Epithelial cell of esophagus (primary cell): ENCODE results near the gene SIDT2.
A peak's percentile ranks its signal among the peaks of the same experiment; 100 is the strongest.

ENCODE experiments used
- DNase-seq: peaks from one replicate; pipeline ENCODE4 v3.0.0; 2010; ENCODE audit warnings: low read depth
- H3K4me3 ChIP-seq: 2 replicates; pipeline ENCODE4 v1.5.1; 2011; ENCODE audit warnings: mild to moderate bottlenecking, low read length, control low read depth
- TF ChIP-seq, protein P1 (sequence below): IDR thresholded peaks from 2 replicates; pipeline ENCODE4 v1.5.1; 2011; ENCODE audit warnings: low read depth, mild to moderate bottlenecking, low read length, control low read depth, inconsistent platforms; ENCODE audit not compliant: insufficient read depth; ENCODE audit errors: missing control alignments

Gene SIDT2

DNA sequence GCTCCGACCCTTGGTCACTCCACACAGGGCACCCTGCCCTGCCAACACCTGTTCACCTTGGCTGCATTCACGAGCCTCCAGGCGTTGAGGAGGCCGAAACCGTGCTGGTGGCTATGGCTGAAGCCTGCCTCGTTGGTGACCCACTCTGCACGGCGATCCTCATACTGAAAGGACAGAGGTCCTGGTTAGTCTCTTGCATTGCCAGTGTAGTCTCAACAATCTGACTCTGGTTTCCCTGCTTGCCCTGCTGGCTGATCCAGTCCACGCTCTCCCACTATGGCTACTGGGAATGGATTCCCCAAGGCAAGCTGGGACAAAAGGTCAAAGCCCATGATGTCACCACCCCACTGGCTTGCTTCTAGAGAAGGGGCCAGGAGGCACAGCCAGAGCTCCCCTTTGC, 40.5 kb downstream of the SIDT2 start:
- TF ChIP-seq, protein P1, sequence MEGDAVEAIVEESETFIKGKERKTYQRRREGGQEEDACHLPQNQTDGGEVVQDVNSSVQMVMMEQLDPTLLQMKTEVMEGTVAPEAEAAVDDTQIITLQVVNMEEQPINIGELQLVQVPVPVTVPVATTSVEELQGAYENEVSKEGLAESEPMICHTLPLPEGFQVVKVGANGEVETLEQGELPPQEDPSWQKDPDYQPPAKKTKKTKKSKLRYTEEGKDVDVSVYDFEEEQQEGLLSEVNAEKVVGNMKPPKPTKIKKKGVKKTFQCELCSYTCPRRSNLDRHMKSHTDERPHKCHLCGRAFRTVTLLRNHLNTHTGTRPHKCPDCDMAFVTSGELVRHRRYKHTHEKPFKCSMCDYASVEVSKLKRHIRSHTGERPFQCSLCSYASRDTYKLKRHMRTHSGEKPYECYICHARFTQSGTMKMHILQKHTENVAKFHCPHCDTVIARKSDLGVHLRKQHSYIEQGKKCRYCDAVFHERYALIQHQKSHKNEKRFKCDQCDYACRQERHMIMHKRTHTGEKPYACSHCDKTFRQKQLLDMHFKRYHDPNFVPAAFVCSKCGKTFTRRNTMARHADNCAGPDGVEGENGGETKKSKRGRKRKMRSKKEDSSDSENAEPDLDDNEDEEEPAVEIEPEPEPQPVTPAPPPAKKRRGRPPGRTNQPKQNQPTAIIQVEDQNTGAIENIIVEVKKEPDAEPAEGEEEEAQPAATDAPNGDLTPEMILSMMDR: no peak
- DNase-seq: no peak
- H3K4me3 ChIP-seq: no peak overlapping the region

DNA sequence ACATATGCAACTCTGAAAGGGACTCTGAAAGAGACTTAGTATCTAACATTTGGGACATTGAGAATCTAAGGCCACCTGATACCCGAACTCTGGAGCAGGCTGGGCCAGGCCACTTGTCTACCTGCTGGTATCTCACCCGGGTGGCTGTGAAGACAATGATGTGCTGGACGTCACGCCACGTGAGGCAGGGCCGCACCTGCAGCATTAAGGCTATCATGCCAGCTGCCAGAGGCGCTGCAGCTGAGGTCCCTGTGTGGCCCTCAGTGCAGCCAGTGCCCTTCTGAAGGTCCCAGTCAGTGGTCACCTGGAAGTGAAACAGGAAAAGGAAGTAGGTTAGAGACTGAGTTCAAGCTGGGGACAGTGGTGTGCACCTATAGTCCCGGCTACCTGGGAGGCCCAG, 40.9 kb downstream of the SIDT2 start:
- TF ChIP-seq, protein P1: no peak
- no peak for DNase-seq
- H3K4me3 ChIP-seq: no peak overlapping the region

DNA sequence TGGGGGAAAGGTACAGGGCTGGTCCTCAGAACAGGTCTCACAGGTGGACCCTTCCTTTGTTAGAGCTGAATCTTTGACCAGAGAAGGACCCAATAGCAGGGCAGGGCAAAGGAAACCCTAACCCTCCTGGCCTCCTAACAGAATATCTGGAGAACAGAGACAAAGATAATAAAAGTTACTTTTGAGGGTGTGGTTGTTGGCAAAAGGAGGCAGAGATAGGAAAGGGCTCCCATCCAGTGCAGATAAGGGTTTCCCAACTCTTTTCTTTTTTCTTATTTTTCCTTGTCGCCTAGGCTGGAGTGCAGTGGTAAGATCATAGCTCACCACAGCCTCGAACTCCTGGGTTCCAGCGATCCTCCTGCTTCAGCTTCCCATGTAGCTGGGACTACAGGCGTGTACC, 41.5 kb downstream of the SIDT2 start:
- H3K4me3 ChIP-seq: no peak overlapping the region
- no peak for DNase-seq
- TF ChIP-seq, protein P1: no peak

DNA sequence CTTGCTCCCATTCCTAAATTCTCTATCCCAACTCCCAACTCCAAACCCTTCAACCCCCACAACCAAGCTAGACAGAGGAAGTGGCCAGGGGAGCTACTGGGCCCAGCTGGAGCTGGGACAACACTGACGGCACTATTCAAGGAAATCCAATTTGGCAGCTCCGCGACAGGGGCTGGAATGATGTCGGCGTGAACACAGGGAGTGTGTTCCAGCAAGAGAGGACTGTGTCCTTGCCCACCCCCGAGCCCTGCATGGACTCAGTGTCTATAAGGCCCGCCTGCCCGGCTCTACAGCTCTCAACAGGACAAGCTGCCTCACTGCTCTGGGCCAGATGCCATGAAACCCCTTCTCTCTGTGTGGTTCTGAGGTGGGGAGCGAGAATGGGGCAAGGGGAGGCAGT, 42.0 kb downstream of the SIDT2 start:
- TF ChIP-seq, protein P1: no peak

DNA sequence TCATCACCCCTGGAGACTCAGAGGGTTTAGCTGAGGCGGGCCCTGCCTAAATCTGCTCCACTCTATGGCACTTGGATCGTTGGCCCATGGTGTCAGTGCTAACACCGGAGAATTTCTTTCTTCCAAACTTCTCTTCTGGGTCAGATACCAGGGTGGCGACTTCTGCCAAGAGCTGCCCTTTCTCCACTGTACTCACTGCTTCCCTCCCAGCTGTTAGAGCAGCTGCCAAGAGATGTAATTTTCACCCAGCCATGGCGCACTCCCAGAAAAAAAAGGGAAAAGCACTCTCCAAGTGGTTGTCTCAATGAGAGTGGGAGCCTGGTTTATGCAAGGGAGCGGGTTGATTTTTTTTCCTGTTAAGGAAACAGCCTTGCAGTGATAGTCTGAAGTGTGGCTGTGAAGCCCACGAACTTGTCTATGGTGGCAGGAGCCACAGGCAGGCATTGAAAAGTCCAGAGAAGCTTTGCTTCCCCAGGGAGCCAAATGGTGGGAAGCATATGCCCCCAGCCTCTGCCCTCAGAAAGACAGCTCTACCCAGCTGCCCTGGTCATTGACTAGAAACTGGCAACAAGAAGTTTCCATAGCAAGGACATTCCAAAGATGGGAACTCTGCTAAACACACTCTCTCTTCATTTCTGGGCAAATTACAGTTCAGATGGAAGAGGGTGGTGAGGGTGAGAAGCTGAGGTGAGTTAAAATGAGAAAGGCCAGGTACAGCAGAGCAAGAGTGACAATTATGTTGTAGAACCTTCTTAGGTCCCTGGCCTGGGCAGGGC, 42.6 kb downstream of the SIDT2 start:
- TF ChIP-seq, protein P1: no peak
- no peak for DNase-seq
- H3K4me3 ChIP-seq: no peak overlapping the region

More for the DNA sequence above, 42.0 kb downstream of the SIDT2 start:
- DNase-seq: no peak
- no peak overlapping the region for H3K4me3 ChIP-seq

DNA sequence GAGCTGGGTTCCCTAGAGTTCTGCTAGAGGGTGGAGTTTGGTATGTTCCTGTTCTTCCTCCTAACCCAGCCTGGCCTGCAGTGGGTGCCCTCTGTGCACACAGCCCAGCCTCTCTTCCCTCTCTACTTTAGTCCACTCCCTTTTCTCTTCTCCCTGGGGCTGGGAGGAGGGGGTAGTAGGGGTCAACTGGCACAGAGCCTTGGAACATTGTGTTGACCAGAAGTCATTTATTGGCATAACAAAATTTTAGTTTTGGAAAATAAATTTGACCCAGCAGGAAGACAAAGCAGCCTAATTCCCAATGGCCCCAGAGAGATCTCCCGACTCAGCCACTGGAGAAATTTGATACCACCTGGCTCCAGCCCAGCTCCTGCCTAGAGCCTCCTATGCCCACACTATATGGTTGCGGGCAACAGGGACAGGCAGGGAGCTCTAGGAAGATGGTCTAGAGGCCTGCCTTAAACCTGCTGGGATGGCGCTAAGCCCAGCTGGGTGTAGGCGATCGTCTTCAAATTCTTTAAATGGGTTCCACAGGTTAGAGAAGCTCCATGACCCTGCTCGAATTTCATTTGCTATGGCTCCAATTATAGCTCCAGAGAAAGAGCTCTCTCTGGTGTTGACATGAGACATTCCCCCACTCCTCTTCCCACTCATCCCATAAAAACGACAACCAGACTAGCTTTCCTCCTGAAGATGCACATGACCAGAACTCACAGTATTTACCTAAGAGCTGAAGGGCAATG, 43.4 kb downstream of the SIDT2 start:
- TF ChIP-seq, protein P1: no peak
- no peak overlapping the region for H3K4me3 ChIP-seq
- DNase-seq: peak; percentile 41
